Adrenal gland (tissue), 5 donors: ENCODE data around the gene DCTN1.

Source experiments
- POLR2A ChIP-seq, 2 donors: fragments of 450-650 bp; IDR thresholded peaks; one replicate each; pipeline ENCODE4 v1.6.1; 2017; ENCODE audit warnings: antibody characterized with exemption in 2 of 2, mild to moderate bottlenecking in 2 of 2, moderate library complexity in 1 of 2
- TF ChIP-seq, protein P1 (sequence below), 6 experiments: fragments of 450-650 bp in 4 of 6; fragments of 200-600 bp in 2 of 6; sonication (generic) in 1 of 6; IDR thresholded peaks; 1 replicate in 5 of 6; 2 replicates in 1 of 6; pipeline versions ENCODE4 v1.5.1 to v1.8.0; 2016 to 2021; ENCODE audit warnings: antibody characterized with exemption in 6 of 6, mild to moderate bottlenecking in 2 of 6, moderate library complexity in 1 of 6
- donor health status: DM: no; HTN: no; CAD: no.

DNA sequence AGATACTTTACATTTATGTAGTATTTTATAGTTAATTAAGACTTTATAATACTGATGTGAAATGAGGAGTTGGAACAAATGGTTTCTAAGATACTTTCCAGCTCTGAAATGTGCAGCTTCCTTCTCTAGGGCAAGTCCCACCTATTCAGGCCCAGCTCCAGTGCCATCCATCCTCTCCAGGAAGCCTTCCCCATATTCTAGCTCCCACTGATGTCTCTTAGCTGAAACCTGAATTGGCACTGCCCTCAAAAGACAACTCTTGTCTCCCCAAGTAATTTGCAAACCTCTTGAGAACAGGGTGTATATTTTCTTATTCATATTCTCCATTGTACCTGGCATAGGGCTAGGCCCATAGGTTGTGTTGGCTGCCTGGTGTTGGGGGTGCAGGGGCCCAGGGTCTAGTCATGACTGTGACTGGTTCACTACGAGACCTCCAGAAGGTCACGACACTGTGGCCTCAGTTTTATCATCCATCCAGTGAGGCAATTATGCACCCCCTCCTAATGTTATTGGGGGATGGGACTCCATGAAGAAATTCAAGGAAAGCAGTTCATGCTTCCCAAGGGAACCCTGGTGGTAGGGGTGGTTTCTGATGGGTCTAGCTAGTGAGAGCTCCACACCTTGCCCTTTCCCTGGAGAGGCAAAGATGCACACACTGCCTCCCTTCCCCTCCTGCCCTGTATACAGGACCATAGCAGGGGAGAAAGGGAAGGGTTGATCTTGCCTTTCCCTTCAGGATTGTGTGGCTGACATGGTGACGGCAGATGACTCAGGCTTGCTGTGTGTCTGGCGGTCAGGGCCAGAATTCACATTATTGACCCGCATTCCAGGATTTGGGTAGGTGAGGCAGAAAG is 44.3 kb upstream of the DCTN1 start:
- TF ChIP-seq, protein P1, sequence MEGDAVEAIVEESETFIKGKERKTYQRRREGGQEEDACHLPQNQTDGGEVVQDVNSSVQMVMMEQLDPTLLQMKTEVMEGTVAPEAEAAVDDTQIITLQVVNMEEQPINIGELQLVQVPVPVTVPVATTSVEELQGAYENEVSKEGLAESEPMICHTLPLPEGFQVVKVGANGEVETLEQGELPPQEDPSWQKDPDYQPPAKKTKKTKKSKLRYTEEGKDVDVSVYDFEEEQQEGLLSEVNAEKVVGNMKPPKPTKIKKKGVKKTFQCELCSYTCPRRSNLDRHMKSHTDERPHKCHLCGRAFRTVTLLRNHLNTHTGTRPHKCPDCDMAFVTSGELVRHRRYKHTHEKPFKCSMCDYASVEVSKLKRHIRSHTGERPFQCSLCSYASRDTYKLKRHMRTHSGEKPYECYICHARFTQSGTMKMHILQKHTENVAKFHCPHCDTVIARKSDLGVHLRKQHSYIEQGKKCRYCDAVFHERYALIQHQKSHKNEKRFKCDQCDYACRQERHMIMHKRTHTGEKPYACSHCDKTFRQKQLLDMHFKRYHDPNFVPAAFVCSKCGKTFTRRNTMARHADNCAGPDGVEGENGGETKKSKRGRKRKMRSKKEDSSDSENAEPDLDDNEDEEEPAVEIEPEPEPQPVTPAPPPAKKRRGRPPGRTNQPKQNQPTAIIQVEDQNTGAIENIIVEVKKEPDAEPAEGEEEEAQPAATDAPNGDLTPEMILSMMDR (IDR thresholded peaks at IDR 0.05), result no peak
- no peak for TF ChIP-seq POLR2A (IDR thresholded peaks at IDR 0.05)
